Activated naive CD4-positive, alpha-beta T cell treated with anti-CD3 and anti-CD28 coated beads, Interleukin-2, amount 50 U/mL, for 16 hours (primary cell): Measurements from ENCODE around the gene PROSER1.
"Not testable (repeated sequence)": the region's sequence is repeated elsewhere in the genome, so short reads cannot be mapped to it uniquely, and the experiment has no call there.

Experiments
- DNase-seq: peaks from one replicate; pipeline ENCODE4 v3.0.0-alpha.2; 2020

PROSER1 gene

DNA sequence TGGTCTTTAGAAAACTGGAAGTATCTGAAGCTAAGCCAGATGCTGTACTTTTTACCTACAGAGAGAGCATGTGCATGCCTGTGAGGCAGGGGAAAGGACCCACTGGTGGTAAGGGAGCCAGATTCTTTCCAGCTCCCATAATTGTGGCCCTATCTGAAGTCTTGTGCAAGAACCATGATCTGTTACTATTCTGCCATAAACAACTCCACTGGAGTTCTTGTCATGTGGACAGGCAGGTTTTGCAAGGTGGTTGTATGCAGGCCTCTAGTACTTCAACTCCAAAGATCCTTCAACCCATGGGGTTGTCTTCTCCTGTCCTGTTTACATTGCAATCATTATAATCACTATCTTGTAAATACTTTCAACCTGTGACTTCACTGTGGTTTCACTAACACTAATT is 14.1 kb downstream of the PROSER1 start:
- no peak for DNase-seq

DNA sequence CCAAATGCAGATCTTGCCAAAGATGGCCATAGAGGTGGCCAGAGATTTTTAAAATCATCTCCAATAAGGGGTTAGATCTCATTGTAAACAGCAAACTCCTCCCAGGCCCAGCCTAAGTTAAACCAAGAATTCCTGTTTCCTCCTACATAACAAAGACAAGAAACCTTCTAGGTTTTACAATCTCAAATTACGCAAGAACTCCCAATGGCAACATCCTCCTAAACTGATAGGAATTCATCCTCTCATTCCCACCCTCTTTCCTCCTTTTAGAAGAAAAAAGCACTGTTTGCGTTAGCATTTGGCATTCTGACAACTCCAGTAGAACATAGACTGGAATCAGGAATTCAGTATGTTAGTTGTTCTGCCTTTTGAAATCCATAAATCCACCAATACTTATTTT is 14.6 kb downstream of the PROSER1 start:
- no peak for DNase-seq

DNA sequence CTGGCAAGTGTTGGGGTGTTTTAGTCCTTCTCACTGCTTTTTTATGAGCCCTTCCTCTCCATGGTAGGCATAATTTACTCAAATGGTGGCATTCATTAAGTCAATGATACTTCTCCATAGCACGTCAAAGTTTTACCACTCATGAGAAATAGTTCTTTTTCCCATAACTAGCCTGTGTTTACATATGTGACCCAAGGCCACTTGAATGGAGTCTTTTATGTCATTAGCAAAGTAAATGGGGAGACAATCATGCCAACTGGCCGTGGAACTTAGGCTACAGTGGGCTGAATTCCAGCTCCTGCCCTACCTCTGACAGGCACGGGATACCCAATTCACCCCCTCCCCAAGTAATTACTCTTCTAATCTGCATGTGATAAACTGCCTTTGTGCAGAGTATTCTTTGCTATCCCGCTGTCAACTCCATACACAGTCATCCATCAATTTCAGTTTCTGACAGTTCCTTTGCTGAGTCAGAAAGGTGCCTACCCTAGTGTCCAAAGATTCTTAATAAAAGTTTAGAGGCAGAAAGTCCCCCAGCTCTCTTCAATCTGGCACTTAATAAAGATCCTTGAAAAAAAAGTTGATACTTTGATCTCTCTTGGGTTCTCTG is 16.9 kb downstream of the PROSER1 start:
- DNase-seq = no peak

DNA sequence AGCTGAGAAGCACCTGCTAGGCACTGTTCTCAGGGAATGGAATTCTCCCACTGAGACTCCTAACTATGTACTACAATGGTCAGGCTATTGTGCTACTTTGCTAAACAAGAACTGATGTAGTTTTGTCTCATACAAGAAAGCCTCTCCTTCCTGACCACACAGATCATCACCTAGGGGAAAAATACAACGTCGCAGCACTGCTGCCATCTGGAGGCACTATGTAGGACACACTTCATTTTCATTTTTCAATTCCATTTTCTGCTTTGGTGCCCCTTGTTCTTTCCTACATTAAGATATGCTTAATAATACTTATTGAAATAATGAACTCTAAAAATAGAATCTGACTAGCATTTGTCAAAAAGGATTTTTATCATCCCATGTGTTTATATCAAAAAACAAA is 21.1 kb downstream of the PROSER1 start:
- no peak for DNase-seq

DNA sequence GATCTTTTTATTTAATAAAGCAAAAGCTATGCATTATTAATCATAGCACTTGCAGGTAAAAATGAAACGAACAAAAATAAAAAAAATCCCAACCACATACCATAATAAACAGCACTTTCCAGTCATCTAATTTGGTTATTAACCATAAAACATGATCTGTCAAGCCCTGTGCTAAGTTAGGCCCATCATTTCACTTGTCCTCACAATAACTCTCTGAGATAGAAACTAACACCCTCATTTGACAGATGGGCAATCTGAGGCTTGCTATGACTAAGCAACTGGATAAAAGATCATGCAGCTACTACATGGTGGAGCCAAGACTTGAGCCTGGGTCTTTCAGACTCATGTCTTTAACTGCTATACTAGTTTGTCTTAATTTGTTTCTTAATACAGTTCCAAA is 21.8 kb downstream of the PROSER1 start:
- DNase-seq = no peak

DNA sequence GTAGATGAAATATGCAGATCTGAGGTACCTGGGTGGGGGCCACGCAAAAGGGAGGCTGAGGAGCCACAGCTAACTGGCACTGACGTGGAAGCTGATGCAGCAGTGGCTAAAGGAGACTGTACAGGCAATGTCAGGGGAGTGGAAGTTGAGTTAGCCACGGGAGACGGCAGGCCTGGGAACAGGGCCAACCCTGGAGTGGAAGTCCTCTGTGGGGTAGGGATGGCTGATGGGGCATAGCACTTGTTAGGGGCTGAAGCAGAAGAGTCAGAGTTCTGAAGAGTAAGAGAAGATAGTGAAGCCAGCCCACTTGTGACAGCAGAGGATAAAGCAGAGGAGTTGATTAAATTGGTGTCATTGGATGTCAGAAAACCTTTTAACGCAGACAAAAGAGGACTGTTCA is 24.4 kb downstream of the PROSER1 start:
- no peak for DNase-seq

DNA sequence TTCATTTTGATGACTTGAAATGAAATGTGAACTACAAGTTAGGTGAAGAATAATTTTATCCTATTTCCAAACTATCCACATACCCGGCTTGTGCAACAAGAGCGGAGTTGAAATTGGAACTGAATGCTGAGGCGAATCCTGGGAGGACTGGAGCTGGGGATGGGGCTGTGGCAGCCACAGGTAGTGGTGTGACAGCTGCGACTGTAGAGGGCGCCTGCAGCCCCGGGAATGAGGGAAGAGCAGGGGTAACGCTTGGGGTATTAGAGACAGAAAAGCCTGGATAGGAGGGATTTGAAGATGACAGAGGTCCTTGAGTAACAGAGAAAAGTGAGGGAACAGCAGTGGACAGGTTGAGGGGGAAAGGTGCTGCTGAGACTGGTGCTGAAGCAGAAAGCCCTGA is 25.3 kb downstream of the PROSER1 start:
- DNase-seq = no peak

DNA sequence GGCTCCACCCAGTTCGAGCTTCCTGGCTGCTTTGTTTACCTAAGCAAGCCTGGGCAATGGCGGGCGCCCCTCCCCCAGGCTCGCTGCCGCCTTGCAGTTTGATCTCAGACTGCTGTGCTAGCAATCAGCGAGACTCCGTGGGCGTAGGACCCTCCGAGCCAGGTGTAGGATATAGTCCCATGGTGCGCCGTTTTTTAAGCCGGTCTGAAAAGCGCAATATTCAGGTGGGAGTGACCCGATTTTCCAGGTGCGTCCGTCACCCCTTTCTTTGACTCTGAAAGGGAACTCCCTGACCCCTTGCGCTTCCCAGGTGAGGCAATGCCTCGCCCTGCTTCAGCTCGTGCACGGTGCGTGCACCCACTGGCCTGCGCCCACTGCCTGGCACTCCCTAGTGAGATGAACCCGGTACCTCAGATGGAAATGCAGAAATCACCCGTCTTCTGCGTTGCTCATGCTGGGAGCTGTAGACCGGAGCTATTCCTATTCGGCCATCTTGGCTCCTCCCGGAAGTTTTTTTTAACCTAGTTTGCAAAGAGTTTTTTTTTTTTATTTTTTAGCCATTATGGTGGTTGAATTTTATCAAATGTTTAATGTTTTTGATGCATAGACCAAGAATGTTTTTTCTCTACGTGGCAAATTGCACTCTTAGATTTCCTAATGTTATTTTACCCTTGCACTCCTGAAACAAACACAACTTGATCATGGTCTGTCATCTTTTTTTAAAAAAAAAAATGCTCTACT is 31.3 kb downstream of the PROSER1 start:
- not testable (repeated sequence) for DNase-seq

DNA sequence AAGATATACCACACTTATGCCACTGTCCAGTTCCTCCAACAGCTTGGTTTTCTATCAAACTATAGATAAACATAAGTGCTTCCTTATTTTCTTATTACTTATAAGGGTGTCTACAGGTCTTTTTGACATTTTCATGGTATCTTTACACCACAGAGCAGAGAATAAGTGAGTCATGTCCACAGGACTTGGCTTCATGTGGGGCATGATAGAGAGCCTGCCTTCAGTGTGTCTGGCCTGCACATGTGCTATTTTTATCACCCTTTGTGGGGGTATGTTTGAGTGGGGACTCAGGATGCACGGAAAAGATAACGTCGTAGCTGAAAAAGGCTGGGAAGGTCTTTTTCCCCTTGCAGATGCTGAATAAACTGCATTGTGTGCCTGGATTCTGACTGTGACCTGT is 39.1 kb downstream of the PROSER1 start:
- no peak for DNase-seq

DNA sequence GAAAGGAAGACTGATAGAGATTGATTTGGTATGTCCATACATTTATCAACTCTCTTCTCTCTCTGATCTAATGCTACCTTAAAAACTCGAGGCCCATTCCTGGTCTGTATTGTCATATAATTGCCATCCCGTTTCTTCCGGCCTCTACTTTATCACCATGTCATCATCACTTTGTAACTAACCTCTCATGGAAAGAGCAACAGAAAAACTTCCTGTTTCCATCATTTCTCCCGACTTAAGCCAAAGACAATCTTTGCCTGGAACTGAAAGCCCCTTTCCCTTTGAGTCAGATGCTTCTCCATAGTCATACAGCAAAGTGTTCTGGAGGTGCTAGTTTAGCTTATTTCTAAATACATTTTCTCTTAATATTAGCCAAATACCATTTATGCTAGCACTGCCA is 44.5 kb downstream of the PROSER1 start:
- no peak for DNase-seq

DNA sequence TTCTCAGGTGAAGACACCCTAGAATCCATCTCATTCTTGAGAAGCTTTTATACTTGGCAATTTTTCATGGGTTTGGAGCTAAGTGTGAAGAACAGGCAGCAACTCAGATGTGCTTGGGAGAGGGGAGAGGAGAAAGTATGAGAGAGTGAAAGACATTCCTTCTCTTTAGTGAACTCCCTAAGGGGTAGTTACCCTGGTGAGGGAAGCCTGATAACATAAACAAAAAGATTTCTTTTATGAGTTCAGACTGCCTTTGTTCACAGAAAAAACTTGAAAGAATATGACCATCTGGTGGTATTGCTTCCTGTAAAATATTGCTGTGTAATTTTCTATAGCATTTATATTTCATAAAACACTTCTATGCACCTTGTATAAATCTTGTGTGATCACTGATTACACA is 47.2 kb downstream of the PROSER1 start, which contains the start of gene STOML3:
Gene STOML3, minus strand, starts transcription at position 139 of the 400 bp plus-strand sequence. Its CDS starts 110 bp downstream, at position 29.
- DNase-seq = no peak

DNA sequence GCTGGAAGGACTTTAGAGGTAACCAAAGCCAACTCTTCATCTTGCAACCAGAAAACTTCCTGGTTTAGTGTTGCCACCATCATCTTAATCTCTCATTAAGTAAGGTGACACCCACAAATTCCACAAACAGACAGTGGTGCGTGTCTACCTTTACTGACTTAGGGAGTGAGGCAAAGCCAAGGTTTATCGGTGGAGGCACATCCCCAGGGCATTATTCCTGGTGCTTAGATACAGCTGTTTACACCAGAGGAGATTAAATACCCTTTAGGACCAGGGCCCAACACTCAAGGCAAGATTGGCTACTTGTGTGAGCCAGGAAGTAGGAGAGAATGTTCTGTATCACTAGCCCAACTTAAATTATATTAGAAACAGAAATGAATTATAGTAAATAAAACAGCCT is 56.8 kb downstream of the PROSER1 start:
- DNase-seq = no peak

DNA sequence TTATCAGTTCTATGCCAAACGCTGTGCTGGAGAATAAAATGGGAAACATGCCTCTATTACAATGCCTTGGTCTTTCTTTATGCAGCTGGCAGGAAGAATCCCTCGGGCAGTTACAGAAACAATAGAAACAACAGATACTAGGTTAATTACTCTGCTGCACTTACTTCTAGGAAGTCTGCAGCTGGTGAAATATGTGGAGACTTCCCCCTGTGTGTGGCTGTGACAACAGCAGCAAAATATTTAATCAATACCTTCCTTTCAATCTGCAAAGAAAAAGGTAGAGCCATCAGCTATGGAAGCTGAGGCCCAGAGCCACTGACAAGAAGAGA is 57.2 kb downstream of the PROSER1 start:
- no peak for DNase-seq

DNA sequence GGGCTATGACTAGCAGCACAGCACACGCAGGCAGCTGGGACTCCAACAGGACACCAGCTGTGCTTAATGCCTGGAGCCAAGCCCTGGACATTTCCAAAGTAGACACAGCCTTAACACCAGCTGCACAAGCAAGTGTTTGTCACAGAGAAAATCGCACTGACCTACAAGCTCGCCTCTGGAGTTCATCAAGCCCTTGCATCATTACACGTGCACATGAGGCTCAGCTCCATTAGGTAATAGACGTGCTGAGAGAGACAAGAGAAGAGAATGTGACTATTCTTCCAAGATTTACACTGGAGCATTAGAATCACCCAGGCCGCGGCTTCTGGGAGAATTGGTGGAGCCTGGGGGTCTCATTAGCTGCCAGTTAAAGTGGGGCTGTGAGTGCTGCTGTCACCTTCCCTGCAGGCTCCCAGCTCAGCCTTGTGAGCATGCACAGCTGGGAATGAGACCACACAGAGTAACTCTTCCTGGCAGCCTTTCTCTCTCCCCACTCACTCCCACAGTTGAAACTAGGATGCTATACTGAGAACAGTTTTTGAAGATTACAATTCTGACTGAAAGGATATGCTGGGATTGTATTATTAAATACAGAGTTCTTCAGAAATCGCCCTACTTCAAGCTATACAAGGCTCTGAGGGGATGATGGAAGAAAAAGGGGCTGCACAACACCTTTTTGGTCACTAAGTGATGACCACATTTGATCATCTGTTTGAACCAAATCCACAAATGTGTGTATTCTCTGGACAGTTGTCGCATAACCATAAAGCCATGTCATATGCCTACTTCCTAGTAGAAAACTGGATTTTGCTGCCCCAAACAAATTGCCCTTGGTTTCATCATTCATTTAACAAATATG is 57.8 kb downstream of the PROSER1 start:
- DNase-seq = no peak

DNA sequence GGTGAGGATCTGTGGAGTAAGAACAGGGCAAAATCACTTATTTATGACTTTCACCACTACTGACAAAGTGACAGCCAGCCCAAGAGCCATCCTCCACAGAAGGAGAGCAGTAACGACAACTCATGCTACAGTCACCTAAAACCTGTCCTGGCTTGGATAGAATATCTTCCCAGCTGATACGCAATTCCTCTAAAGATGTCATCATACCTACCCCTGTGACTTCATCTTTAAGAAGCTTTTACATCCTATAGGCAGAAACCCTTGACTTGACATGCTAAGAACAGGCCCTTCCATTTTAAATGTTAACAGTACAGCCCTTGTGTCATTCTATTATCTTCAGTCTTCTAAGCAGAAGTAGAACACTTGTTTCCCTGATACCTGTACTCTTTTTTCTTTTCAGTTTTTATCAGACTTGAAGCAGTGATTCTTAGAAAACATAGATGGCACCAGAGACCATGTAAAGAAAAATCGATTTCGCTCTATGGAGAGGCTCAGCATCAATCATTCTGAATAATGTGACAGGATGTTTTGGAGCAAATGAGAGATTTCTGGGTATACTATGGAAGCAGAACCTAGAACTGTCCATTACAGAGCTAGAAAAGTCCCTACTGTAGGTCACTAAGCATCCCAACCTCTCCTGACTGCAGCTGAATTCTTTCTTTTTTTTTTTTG is 67.4 kb downstream of the PROSER1 start:
- DNase-seq = no peak

DNA sequence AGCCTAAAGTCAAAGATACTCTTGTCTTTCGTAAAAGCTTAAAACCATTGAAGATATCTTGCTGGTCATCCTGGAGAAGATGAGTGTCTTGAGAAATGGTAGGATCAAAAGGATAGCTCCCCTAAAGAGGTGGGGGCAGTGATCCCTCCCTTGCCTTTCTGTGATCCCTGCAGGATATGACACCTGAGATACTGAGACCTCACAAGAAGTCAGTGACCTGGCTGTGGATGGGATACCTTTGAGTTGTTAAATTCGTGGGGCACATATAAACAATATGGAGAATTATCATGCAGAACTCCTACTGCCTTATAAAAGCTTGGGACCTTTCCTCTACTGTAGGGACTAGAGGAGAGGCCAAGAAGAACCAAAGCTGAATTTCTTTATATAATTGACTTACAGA is 68.7 kb downstream of the PROSER1 start:
- DNase-seq = no peak

DNA sequence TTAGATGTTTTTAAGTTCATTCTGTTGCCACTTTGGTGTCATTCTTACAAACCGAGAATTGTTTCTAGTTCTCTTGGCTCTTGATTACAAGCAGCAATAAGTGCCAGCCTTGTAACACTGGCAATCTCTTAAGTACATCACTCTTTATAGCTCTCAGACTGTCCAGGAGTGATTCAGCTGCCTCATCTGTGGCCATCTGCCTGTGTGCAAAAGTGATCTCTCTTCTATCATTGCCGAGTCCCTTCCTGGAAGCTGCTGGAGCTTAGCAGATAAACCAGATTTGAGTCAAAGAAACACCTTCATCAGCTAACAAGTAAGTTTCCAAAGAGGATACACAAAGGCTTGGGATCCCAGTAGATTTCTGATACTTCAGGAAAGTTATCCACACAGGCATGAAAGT is 70.4 kb downstream of the PROSER1 start:
- DNase-seq = no peak

DNA sequence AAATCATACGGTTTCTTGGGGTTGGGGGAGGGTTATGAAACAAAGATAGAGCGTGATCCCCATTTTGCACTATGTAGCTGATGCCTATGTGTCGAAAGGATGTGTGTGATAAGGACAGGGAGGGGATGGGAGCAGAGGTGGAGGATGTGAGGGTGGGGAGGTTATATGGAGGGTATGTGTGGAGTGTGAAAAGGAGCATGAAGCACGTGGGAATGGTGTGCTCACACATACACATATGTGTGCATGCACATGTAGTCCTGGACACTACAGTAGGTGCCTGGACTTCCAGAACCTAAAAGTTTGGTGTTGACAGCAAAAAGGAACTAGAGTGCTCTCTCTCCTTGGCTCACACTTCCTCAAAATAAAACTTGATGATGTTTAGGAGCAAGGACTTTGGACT is 72.6 kb downstream of the PROSER1 start:
- no peak for DNase-seq

DNA sequence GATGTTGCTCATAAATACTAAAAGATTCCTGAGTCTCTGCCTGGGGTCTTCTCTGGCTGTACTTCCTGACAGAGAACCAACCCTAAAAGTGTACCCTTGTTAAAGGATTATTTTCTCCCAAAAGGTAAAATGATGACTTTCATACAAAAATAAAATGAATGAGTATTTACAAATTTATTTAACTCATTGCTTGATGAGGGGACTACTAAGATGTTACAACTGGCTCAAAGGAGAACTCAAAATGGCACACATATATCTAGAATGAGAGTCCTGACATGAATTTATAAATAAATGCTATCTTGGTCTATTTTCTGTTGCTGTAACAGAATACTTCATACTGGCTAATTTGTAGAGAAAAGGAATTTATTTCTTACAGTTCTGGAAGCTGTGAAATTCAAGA is 77.7 kb downstream of the PROSER1 start:
- DNase-seq = no peak
